ENCODE data around the gene SLC12A8. TPM values are rescaled to one million over a fixed set of nuclear protein-coding genes. Genes with fewer than 3 reads are reported as not detected.

SLC12A8 gene
- total and polyA plus RNA-seq, 2 donors from 2014 or later: 5.4 to 29.1 TPM

DNA sequence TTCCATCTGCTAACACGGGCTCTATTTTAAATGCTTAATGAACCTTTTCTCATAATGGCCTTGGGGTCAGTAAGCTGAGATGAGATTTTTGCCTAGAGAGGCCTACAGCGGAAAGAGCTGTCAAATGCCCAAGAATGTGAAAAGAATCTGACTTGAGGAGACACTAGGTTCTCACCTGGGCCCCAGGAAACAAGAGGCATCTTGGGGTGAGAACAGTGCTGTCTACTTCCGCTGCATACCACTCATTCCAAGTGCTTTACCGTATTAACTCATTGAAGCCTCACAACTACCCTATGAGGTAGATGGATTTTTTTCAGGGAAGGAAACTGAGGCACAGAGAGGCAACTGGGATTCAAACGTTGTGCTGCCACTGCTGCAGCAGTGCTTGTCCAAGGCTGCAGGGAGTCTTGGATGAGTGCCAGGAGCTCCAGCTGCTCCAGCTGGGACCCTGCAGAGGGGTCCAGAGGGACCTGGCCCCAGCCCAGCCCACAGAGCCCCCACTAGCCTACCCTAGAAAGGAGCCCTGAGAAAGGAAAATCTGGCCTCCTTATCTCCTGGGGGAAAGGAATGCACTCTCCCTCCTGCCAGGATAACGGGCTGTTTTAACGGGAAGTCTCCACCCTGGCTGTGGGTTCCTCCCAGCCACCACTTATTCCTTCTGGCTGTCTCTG is 68.4 kb downstream of the SLC12A8 start:
- Histone ChIP-seq H3K36me3 (ENCODE audit: control insufficient read depth in 2 of 3, insufficient read depth in 3 of 3, low read length in 3 of 3) (no peaks in the 10 kb centered on the region), H3K27me3 (ENCODE audit: control insufficient read depth, insufficient read depth, low read length) (no peaks in the 10 kb centered on the region), H3K27ac (ENCODE audit: low read depth in 2 of 2, low read length in 2 of 2) (no peak overlapping the region), H3K9ac (ENCODE audit: low read length in 3 of 3) (no peak overlapping the region), H3K4me1 (ENCODE audit: control insufficient read depth in 2 of 3, insufficient read depth in 2 of 3, low read depth in 1 of 3, low read length in 3 of 3) (peaks cover 2 to 13% (median 4%) of the 10 kb centered on the region in 3 donors), H3K9me3 (ENCODE audit: control insufficient read depth in 2 of 3, insufficient read depth in 1 of 3, low read length in 3 of 3) (no peaks in the 10 kb centered on the region), H3K4me3 (ENCODE audit: low read length in 3 of 3) (no peak overlapping the region)
- intact Hi-C loops (cut with DNase I): no loop called here
- no peak for FAIRE-seq
- TF ChIP-seq, protein P1, sequence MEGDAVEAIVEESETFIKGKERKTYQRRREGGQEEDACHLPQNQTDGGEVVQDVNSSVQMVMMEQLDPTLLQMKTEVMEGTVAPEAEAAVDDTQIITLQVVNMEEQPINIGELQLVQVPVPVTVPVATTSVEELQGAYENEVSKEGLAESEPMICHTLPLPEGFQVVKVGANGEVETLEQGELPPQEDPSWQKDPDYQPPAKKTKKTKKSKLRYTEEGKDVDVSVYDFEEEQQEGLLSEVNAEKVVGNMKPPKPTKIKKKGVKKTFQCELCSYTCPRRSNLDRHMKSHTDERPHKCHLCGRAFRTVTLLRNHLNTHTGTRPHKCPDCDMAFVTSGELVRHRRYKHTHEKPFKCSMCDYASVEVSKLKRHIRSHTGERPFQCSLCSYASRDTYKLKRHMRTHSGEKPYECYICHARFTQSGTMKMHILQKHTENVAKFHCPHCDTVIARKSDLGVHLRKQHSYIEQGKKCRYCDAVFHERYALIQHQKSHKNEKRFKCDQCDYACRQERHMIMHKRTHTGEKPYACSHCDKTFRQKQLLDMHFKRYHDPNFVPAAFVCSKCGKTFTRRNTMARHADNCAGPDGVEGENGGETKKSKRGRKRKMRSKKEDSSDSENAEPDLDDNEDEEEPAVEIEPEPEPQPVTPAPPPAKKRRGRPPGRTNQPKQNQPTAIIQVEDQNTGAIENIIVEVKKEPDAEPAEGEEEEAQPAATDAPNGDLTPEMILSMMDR (IDR thresholded peaks at IDR 0.05; ENCODE audit: borderline replicate concordance, extremely low read depth, insufficient read depth): no peak
- peak in 3 of 5 donors; percentile 36 to 62 (median 42) for DNase-seq

DNA sequence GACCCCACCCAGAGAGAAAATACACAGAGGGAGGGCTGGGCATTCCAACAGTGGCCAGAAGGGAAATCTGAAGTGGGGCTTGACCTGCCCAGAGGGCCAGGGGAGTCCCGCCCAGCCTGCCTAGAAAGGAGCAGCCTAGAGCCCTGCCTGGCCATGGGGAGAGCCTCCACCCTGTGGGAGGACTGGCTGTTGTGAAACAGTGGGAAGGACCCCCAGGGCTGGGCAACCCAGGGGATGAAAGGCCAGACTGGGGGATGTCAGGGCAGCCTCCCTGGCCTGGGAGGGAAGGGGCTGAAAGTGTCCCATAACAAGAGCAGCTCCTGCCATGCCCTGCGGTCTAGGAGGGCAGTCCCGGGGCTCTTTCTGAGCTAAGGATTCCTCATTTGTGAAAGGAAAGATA is 69.0 kb downstream of the SLC12A8 start:
- Histone ChIP-seq H3K27me3 (ENCODE audit: control insufficient read depth, insufficient read depth, low read length) (no peaks in the 10 kb centered on the region), H3K9ac (ENCODE audit: low read length in 3 of 3) (no peak overlapping the region), H3K9me3 (ENCODE audit: control insufficient read depth in 2 of 3, insufficient read depth in 1 of 3, low read length in 3 of 3) (no peaks in the 10 kb centered on the region), H3K4me1 (ENCODE audit: control insufficient read depth in 2 of 3, insufficient read depth in 2 of 3, low read depth in 1 of 3, low read length in 3 of 3) (peaks cover 2 to 13% (median 4%) of the 10 kb centered on the region in 3 donors), H3K27ac (ENCODE audit: low read depth in 2 of 2, low read length in 2 of 2) (no peak overlapping the region), H3K4me3 (ENCODE audit: low read length in 3 of 3) (no peak overlapping the region), H3K36me3 (ENCODE audit: control insufficient read depth in 2 of 3, insufficient read depth in 3 of 3, low read length in 3 of 3) (no peaks in the 10 kb centered on the region)
- TF ChIP-seq, protein P1 (IDR thresholded peaks at IDR 0.05; ENCODE audit: borderline replicate concordance, extremely low read depth, insufficient read depth): no peak
- DNase-seq (no peak), FAIRE-seq (no peak)
- intact Hi-C loops (cut with DNase I): no loop called here

DNA sequence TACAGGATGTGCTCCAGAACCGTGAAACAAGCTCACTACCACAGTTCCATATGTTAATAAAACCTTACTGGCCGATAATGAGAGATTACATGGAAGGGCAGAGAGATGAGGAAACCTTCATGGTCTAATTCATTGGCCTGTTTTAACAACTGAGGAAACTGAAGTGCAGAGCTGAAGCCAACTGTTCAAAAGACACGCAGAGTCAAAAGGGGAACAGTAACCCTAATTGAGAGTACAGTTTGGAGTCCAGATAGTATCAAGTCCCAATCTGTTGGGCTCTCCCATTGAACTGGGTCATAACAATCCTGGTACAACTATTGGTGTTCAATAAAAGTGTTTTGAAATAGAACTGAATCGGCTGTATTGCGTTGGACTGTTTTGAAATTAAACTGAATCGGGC is 69.6 kb downstream of the SLC12A8 start:
- FAIRE-seq (no peak), DNase-seq (no peak)
- no peak overlapping the region for H3K4me3 ChIP-seq (ENCODE audit: low read length in 3 of 3)
- no peaks in the 10 kb centered on the region for H3K36me3 ChIP-seq (ENCODE audit: control insufficient read depth in 2 of 3, insufficient read depth in 3 of 3, low read length in 3 of 3)
- H3K9ac ChIP-seq (ENCODE audit: low read length in 3 of 3): no peak overlapping the region
- no peaks in the 10 kb centered on the region for H3K9me3 ChIP-seq (ENCODE audit: control insufficient read depth in 2 of 3, insufficient read depth in 1 of 3, low read length in 3 of 3)
- H3K27ac ChIP-seq (ENCODE audit: low read depth in 2 of 2, low read length in 2 of 2): no peak overlapping the region
- intact Hi-C loops (cut with DNase I): no loop called here
- peaks cover 2 to 13% (median 4%) of the 10 kb centered on the region in 3 donors for H3K4me1 ChIP-seq (ENCODE audit: control insufficient read depth in 2 of 3, insufficient read depth in 2 of 3, low read depth in 1 of 3, low read length in 3 of 3)
- TF ChIP-seq, protein P1 (IDR thresholded peaks at IDR 0.05; ENCODE audit: borderline replicate concordance, extremely low read depth, insufficient read depth): no peak
- H3K27me3 ChIP-seq (ENCODE audit: control insufficient read depth, insufficient read depth, low read length): no peaks in the 10 kb centered on the region

Measured in kidney (tissue), 14 donors.